GM23248 (cell line): ENCODE data around the gene EBP.

Source experiments
- EZH2 ChIP-seq: fragments of 200-600 bp; sonication (generic); IDR thresholded peaks from 2 replicates; pipeline ENCODE4 v1.6.1; 2018; ENCODE audit warnings: antibody characterized with exemption, mild to moderate bottlenecking; ENCODE audit not compliant: insufficient read depth, poor library complexity, severe bottlenecking
- EZH2phosphoT487 ChIP-seq: fragments of 200-600 bp; sonication (generic); IDR thresholded peaks from 2 replicates; pipeline ENCODE4 v1.6.1; 2018; ENCODE audit warnings: antibody characterized with exemption, moderate library complexity, mild to moderate bottlenecking, low read depth; ENCODE audit not compliant: insufficient read depth

DNA sequence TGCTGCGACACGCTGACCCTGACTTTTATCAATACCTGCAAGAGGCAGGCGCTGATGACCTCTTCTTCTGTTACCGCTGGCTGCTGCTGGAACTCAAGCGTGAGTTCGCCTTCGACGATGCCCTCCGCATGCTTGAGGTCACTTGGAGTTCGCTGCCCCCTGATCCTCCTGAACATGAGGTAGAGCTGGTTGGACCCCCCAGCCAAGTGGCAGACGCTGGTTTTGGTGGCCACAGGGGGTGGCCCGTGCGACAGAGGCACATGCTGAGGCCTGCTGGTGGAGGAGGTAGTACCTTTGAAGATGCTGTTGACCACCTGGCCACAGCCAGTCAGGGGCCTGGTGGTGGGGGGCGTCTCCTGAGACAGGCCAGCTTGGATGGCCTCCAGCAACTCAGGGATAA lies 38.4 kb downstream of the EBP start:
- TF ChIP-seq EZH2 = no peak
- TF ChIP-seq EZH2phosphoT487 = no peak
